ENCODE measurements around the gene NKTR. TPM values are rescaled to one million over a fixed set of nuclear protein-coding genes. Genes with fewer than 3 reads are reported as not detected.

NKTR gene
- total RNA-seq, 1 donor from 2014 or later: 50.0 TPM

- peaks cover 3% of the 10 kb centered on the region for H3K36me3 Mint-ChIP-seq (ENCODE audit: low read depth)
- DNase-seq (ENCODE audit: low spot score): no peak
- no peak for TF ChIP-seq CTCF (IDR thresholded peaks at IDR 0.05)
- H3K4me1 Mint-ChIP-seq (ENCODE audit: low read depth): peaks cover 66% of the 10 kb centered on the region
- no peaks in the 10 kb centered on the region for H3K27me3 Mint-ChIP-seq (ENCODE audit: low read depth)
- peak overlapping the region; percentile 95 for H3K27ac Mint-ChIP-seq (ENCODE audit: unreplicated experiment)
- no peaks in the 10 kb centered on the region for H3K9me3 Mint-ChIP-seq (ENCODE audit: low read depth)
- H3K4me3 Mint-ChIP-seq (ENCODE audit: unreplicated experiment): peak overlapping the region; percentile 93
Measured at GRCh38 chr3:42652611-42653302, 52.3 kb downstream of the NKTR start.

GRCh38 chr3:42653303-42653559 is 52.7 kb downstream of the NKTR start:
- Mint-ChIP-seq H3K4me3 (ENCODE audit: unreplicated experiment) (peak overlapping the region; percentile 93), H3K27me3 (ENCODE audit: low read depth) (no peaks in the 10 kb centered on the region), H3K36me3 (ENCODE audit: low read depth) (peaks cover 4% of the 10 kb centered on the region), H3K4me1 (ENCODE audit: low read depth) (peaks cover 62% of the 10 kb centered on the region), H3K27ac (ENCODE audit: unreplicated experiment) (peak overlapping the region; percentile 95), H3K9me3 (ENCODE audit: low read depth) (no peaks in the 10 kb centered on the region)
- no peak for DNase-seq (ENCODE audit: low spot score)
- TF ChIP-seq CTCF (IDR thresholded peaks at IDR 0.05): no peak

GRCh38 chr3:42653560-42654330 is 53.3 kb downstream of the NKTR start, which contains the start of gene ZBTB47:
Gene ZBTB47, plus strand, starts transcription at chr3:42653697. Its CDS starts 4,659 bp downstream, at chr3:42658356.
- H3K27ac Mint-ChIP-seq (ENCODE audit: unreplicated experiment): peak within 1 kb of the TSS; percentile 95
- no peaks in the 10 kb centered on the region for H3K27me3 Mint-ChIP-seq (ENCODE audit: low read depth)
- DNase-seq (ENCODE audit: low spot score): no peak
- H3K4me1 Mint-ChIP-seq (ENCODE audit: low read depth): peaks cover 60% of the 10 kb centered on the region
- H3K36me3 Mint-ChIP-seq (ENCODE audit: low read depth): peaks cover 8% of the 10 kb centered on the region
- TF ChIP-seq CTCF (IDR thresholded peaks at IDR 0.05): peak; percentile 7
- peak within 1 kb of the TSS; percentile 93 for H3K4me3 Mint-ChIP-seq (ENCODE audit: unreplicated experiment)
- no peaks in the 10 kb centered on the region for H3K9me3 Mint-ChIP-seq (ENCODE audit: low read depth)

GRCh38 chr3:42654331-42655201 is 54.1 kb downstream of the NKTR start:
- no peak for DNase-seq (ENCODE audit: low spot score)

More at GRCh38 chr3:42654331-42655201, 54.1 kb downstream of the NKTR start:
- Mint-ChIP-seq H3K36me3 (ENCODE audit: low read depth) (peaks cover 9% of the 10 kb centered on the region), H3K27me3 (ENCODE audit: low read depth) (no peaks in the 10 kb centered on the region), H3K9me3 (ENCODE audit: low read depth) (no peaks in the 10 kb centered on the region), H3K4me1 (ENCODE audit: low read depth) (peaks cover 51% of the 10 kb centered on the region), H3K4me3 (ENCODE audit: unreplicated experiment) (peak overlapping the region; percentile 69), H3K27ac (ENCODE audit: unreplicated experiment) (peak overlapping the region; percentile 66)
- TF ChIP-seq CTCF (IDR thresholded peaks at IDR 0.05): peak; percentile 65
